ENCODE results near the gene CERS1.

CERS1 gene

GRCh38 chr19:18895824-18896341 is at the start of gene CERS1:
Gene CERS1 (minus strand): TSS chr19:18896158. CDS start chr19:18896072, 86 bp downstream.
- no peak for DNase-seq (ENCODE audit: low read depth in 2 of 2)

GRCh38 chr19:18945297-18945696 is 49.3 kb upstream of the CERS1 start:
- DNase-seq (ENCODE audit: low read depth in 2 of 2), result no peak

- DNase-seq (ENCODE audit: low read depth in 2 of 2), result no peak
Measured at GRCh38 chr19:18943465-18943864, 47.5 kb upstream of the CERS1 start.

- no peak for DNase-seq (ENCODE audit: low read depth in 2 of 2)
Measured at GRCh38 chr19:18942692-18943091, 46.7 kb upstream of the CERS1 start.

GRCh38 chr19:18941628-18942354 is 45.8 kb upstream of the CERS1 start:
- no peak for DNase-seq (ENCODE audit: low read depth in 2 of 2)

- peak; percentile 68 to 71 for DNase-seq (ENCODE audit: low read depth in 2 of 2)
Measured at GRCh38 chr19:18940769-18941627, 45.0 kb upstream of the CERS1 start, which contains the start of gene HOMER3. Gene HOMER3 (minus strand): TSS chr19:18941217. CDS start chr19:18938982, 2,235 bp downstream.

GRCh38 chr19:18939922-18940768 is 44.2 kb upstream of the CERS1 start:
- no peak for DNase-seq (ENCODE audit: low read depth in 2 of 2)

GRCh38 chr19:18939163-18939562 is 43.2 kb upstream of the CERS1 start:
- no peak for DNase-seq (ENCODE audit: low read depth in 2 of 2)

GRCh38 chr19:18933297-18933696 is 37.3 kb upstream of the CERS1 start:
- DNase-seq (ENCODE audit: low read depth in 2 of 2), result no peak

- DNase-seq (ENCODE audit: low read depth in 2 of 2), result peak; percentile 82 to 90
Measured at GRCh38 chr19:18932216-18932841, 36.4 kb upstream of the CERS1 start.

GRCh38 chr19:18931316-18932162 is 35.6 kb upstream of the CERS1 start:
- DNase-seq (ENCODE audit: low read depth in 2 of 2), result no peak

GRCh38 chr19:18929311-18929710 is 33.4 kb upstream of the CERS1 start:
- no peak for DNase-seq (ENCODE audit: low read depth in 2 of 2)

GRCh38 chr19:18928018-18928805 is 32.3 kb upstream of the CERS1 start:
- DNase-seq (ENCODE audit: low read depth in 2 of 2), result no peak

GRCh38 chr19:18924684-18925213 is 28.8 kb upstream of the CERS1 start:
- no peak for DNase-seq (ENCODE audit: low read depth in 2 of 2)

- no peak for DNase-seq (ENCODE audit: low read depth in 2 of 2)
Measured at GRCh38 chr19:18922228-18922985, 26.4 kb upstream of the CERS1 start.

GRCh38 chr19:18921593-18921992 is 25.6 kb upstream of the CERS1 start:
- no peak for DNase-seq (ENCODE audit: low read depth in 2 of 2)

- DNase-seq (ENCODE audit: low read depth in 2 of 2), result no peak
Measured at GRCh38 chr19:18920400-18920799, 24.4 kb upstream of the CERS1 start.

- no peak for DNase-seq (ENCODE audit: low read depth in 2 of 2)
Measured at GRCh38 chr19:18919900-18920214, 23.9 kb upstream of the CERS1 start.
